ENCODE results near the gene PCDHGA7. TPM values are rescaled to one million over a fixed set of nuclear protein-coding genes. Genes with fewer than 3 reads are reported as not detected.
A peak's percentile ranks its signal among the peaks of the same experiment; 100 is the strongest.
"Not testable (repeated sequence)": the region's sequence is repeated elsewhere in the genome, so short reads cannot be mapped to it uniquely, and the experiment has no call there.

PCDHGA7 gene
- 1 to 10 TPM; 1.2 to 5.4 (median 2.0) TPM for total RNA-seq
- under 1 TPM; 0.18 to 0.29 (median 0.22) TPM for polyA plus RNA-seq
- long read RNA-seq, donor 1: 0 reads
- long read RNA-seq, donor 2, partial matches to known transcripts: 0 of 1 reads
- long read RNA-seq, donor 2, other reads (novel, unspliced or antisense): 0 of 1 reads

DNA sequence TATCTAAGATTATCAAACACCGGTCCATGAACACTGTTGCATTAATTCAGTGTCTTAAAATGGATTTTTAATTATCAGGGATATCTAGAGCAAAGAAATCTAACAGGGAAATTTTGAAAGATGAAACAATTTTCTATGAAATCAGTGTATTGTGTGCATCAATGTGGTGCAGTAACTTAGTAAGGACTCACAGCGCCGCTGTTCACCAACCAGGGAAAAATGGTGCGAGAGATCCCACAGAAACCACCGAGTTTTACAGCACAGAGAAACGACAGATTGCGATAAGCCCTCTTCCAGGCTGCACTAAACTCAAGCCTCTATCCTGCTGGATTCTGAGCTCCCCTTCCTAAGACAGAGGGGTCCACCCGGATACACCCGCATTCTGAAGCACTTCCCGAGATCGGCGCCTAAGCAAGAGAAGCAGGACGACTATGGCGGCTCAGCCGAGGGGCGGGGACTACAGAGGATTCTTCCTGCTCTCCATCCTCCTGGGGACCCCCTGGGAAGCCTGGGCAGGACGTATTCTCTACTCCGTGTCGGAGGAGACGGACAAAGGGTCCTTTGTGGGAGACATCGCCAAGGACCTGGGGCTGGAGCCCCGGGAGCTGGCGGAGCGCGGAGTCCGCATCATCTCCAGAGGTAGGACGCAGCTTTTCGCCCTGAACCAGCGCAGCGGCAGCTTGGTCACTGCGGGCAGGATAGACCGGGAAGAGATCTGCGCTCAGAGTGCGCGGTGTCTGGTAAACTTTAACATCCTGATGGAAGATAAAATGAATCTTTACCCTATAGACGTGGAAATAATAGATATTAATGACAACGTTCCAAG, at the start of gene PCDHGA7:
Gene PCDHGA7, plus strand, starts transcription at position 274 of the 826 bp plus-strand sequence. Its CDS starts 158 bp downstream, at position 432.
- 14 to 24% (median 22%) methylated on average over 32 to 37 of the region's 37 CpGs for WGBS, 5 donors
- peaks cover 0 to 100% (median 100%) of the 10 kb centered on the region in 8 donors for H3K9me3 ChIP-seq
- DNase-seq: no peak
- H3K36me3 ChIP-seq: no peaks in the 10 kb centered on the region
- no peak within 1 kb of the TSS for H3K27ac ChIP-seq
- intact Hi-C loops (cut with DNase I; ENCODE audit: low total_unique reads): no loop called here
- H3K27me3 ChIP-seq (replicated peaks in 1 of 7): peaks cover 0 to 81% (median 18%) of the 10 kb centered on the region in 7 donors
- TF ChIP-seq POLR2AphosphoS5 (IDR thresholded peaks at IDR 0.05): no peak
- TF ChIP-seq POLR2A (IDR thresholded peaks at IDR 0.05): no peak
- TF ChIP-seq, protein P1, sequence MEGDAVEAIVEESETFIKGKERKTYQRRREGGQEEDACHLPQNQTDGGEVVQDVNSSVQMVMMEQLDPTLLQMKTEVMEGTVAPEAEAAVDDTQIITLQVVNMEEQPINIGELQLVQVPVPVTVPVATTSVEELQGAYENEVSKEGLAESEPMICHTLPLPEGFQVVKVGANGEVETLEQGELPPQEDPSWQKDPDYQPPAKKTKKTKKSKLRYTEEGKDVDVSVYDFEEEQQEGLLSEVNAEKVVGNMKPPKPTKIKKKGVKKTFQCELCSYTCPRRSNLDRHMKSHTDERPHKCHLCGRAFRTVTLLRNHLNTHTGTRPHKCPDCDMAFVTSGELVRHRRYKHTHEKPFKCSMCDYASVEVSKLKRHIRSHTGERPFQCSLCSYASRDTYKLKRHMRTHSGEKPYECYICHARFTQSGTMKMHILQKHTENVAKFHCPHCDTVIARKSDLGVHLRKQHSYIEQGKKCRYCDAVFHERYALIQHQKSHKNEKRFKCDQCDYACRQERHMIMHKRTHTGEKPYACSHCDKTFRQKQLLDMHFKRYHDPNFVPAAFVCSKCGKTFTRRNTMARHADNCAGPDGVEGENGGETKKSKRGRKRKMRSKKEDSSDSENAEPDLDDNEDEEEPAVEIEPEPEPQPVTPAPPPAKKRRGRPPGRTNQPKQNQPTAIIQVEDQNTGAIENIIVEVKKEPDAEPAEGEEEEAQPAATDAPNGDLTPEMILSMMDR (IDR thresholded peaks at IDR 0.05 in 8 of 11, conservative IDR thresholded peaks at IDR 0.05 in 3 of 11): no peak
- no peaks in the 10 kb centered on the region for H3K4me1 ChIP-seq
- H3K4me3 ChIP-seq: peak within 1 kb of the TSS in 2 of 8 donors; percentile 19 to 44

DNA sequence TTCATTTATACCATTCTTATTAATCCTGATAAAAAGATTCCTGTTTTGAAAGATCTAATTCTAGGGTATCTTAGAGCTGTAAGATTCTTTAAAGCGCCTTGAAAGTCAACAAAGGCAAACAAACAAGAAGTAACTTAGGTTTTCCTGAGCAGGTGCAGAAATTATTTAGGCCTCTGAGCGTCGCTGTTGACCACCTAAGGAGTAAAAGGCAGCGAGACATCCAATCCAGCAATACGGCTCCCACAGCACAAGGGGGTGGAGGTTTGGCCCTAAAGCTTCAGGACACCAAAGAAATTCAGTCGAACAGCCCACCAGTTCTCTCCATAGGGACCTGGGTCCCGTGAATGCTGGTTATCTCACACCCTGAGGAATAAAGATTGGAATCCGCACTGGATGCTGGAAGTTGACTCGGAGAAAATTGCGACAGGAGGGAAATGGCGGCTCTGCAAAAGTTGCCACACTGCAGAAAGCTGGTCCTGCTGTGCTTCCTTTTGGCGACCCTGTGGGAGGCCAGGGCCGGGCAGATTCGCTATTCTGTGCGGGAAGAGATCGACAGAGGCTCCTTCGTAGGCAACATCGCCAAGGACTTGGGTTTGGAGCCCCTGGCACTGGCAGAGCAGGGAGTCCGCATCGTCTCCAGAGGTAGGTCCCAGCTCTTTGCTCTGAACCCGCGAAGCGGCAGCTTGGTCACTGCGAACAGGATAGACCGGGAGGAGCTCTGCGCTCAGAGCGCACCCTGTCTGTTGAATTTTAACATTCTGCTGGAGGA, 43.8 kb upstream of the PCDHGA7 start, which contains the start of gene PCDHGA2:
Gene PCDHGA2, plus strand, starts transcription at position 223 of the 769 bp plus-strand sequence.
- no peak for DNase-seq
- WGBS, 5 donors: 13 to 18% (median 14%) methylated on average over 26 to 27 of the region's 27 CpGs

DNA sequence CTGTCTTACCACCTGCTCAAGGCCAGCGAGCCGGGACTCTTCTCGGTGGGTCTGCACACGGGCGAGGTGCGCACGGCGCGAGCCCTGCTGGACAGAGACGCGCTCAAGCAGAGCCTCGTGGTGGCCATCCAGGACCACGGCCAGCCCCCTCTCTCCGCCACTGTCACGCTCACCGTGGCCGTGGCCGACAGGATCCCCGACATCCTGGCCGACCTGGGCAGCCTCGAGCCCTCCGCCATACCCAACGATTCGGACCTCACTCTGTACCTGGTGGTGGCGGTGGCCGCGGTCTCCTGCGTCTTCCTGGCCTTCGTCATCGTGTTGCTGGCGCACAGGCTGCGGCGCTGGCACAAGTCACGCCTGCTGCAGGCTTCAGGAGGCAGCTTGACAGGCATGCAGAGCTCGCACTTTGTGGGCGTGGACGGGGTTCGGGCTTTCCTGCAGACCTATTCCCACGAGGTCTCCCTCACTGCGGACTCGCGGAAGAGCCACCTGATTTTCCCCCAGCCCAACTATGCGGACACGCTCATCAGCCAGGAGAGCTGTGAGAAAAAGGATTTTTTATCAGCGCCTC, 41.7 kb upstream of the PCDHGA7 start:
- intact Hi-C loops (cut with DNase I; ENCODE audit: low total_unique reads); H3K36me3 ChIP-seq; H3K4me3 ChIP-seq; H3K27ac ChIP-seq; H3K4me1 ChIP-seq; DNase-seq: not testable (repeated sequence)
- WGBS, 5 donors: 47 to 72% (median 62%) methylated on average over 16 to 45 of the region's 45 CpGs
- Histone ChIP-seq H3K9me3 (peaks cover 0 to 100% (median 92%) of the 10 kb centered on the region in 8 donors), H3K27me3 (replicated peaks in 1 of 7) (peaks cover 0 to 100% (median 14%) of the 10 kb centered on the region in 7 donors)

More for the DNA sequence above, 43.8 kb upstream of the PCDHGA7 start, which contains the start of gene PCDHGA2:
- Histone ChIP-seq H3K9me3 (peaks cover 0 to 100% (median 88%) of the 10 kb centered on the region in 8 donors), H3K4me1 (no peaks in the 10 kb centered on the region), H3K27ac (no peak within 1 kb of the TSS), H3K36me3 (no peaks in the 10 kb centered on the region), H3K27me3 (replicated peaks in 1 of 7) (peaks cover 0 to 100% (median 24%) of the 10 kb centered on the region in 7 donors), H3K4me3 (peak within 1 kb of the TSS in 4 of 8 donors; percentile 11 to 39 (median 24))
- intact Hi-C loops (cut with DNase I; ENCODE audit: low total_unique reads): no loop called here
- TF ChIP-seq, protein P1 (IDR thresholded peaks at IDR 0.05 in 8 of 11, conservative IDR thresholded peaks at IDR 0.05 in 3 of 11): peak in 2 of 11 experiments; percentile 30 to 38
- TF ChIP-seq POLR2A (IDR thresholded peaks at IDR 0.05) (no peak), POLR2AphosphoS5 (IDR thresholded peaks at IDR 0.05) (no peak)

DNA sequence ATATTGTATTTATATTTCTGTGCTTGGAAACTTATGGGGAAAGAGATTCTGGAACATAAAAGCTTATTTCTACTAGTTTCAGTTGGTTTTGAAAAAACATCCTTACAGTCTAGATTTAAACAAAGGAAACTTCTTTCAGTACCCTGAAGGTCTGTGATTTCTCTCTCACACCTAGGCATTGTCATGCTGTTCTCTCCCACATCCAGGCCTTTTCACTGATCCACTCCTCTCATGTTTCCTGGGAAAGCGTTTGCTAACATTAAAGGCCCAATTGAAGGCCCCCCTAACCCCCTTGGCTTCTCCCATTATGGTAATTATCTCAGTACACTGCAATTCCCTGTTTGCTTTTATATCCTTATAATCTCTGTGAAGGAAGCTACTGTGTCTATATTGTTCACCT, 39.8 kb upstream of the PCDHGA7 start:
- Histone ChIP-seq H3K27me3 (replicated peaks in 1 of 7) (peaks cover 0 to 100% (median 8%) of the 10 kb centered on the region in 7 donors), H3K4me3 (no peak overlapping the region), H3K9me3 (peaks cover 0 to 100% (median 94%) of the 10 kb centered on the region in 8 donors), H3K4me1 (no peaks in the 10 kb centered on the region), H3K36me3 (no peaks in the 10 kb centered on the region), H3K27ac (no peak overlapping the region)
- WGBS, 5 donors: 12 to 28% (median 20%) methylated on average over 1 of the region's 1 CpG
- DNase-seq: no peak
- intact Hi-C loops (cut with DNase I; ENCODE audit: low total_unique reads): no loop called here
- no peak for TF ChIP-seq POLR2A (IDR thresholded peaks at IDR 0.05)
- TF ChIP-seq POLR2AphosphoS5 (IDR thresholded peaks at IDR 0.05): no peak
- TF ChIP-seq, protein P1 (IDR thresholded peaks at IDR 0.05 in 8 of 11, conservative IDR thresholded peaks at IDR 0.05 in 3 of 11): no peak

Measured in spleen (tissue), 13 donors.